ENCODE measurements around the gene RPS6KA2. TPM values are rescaled to one million over a fixed set of nuclear protein-coding genes. Genes with fewer than 3 reads are reported as not detected.

Gene RPS6KA2
- polyA plus RNA-seq, 1 donor, result 12.5 TPM

- 92% methylated on average over 5 of the region's 18 CpGs for WGBS (ENCODE audit: insufficient coverage, low lambda C conversion rate)
- no peak for DNase-seq
- Histone ChIP-seq H3K4me3 (ENCODE audit: low read length) (no peak overlapping the region), H3K27ac (ENCODE audit: low read length) (no peak overlapping the region), H3K4me1 (ENCODE audit: control insufficient read depth, insufficient read depth, low read length) (no peaks in the 10 kb centered on the region), H3K36me3 (ENCODE audit: control insufficient read depth, insufficient read depth, low read length) (no peaks in the 10 kb centered on the region), H3K27me3 (ENCODE audit: control insufficient read depth, insufficient read depth, low read length) (no peaks in the 10 kb centered on the region), H3K9me3 (ENCODE audit: control insufficient read depth, low read depth, low read length) (no peaks in the 10 kb centered on the region)
Observed at GRCh38 chr6:166573511-166574216, 53.4 kb downstream of the RPS6KA2 start.

GRCh38 chr6:166572370-166573261 is 54.4 kb downstream of the RPS6KA2 start:
- peak in 1 of 2 donors; percentile 40 for DNase-seq
- Histone ChIP-seq H3K27me3 (ENCODE audit: control insufficient read depth, insufficient read depth, low read length) (no peaks in the 10 kb centered on the region), H3K9me3 (ENCODE audit: control insufficient read depth, low read depth, low read length) (no peaks in the 10 kb centered on the region), H3K27ac (ENCODE audit: low read length) (peak overlapping the region; percentile 20), H3K4me3 (ENCODE audit: low read length) (no peak overlapping the region), H3K36me3 (ENCODE audit: control insufficient read depth, insufficient read depth, low read length) (no peaks in the 10 kb centered on the region), H3K4me1 (ENCODE audit: control insufficient read depth, insufficient read depth, low read length) (no peaks in the 10 kb centered on the region)
- WGBS (ENCODE audit: insufficient coverage, low lambda C conversion rate), result no CpG with 5 or more reads among the region's 18 CpGs

- no peak overlapping the region for H3K4me3 ChIP-seq (ENCODE audit: low read length)
- H3K36me3 ChIP-seq (ENCODE audit: control insufficient read depth, insufficient read depth, low read length), result no peaks in the 10 kb centered on the region
- no peaks in the 10 kb centered on the region for H3K27me3 ChIP-seq (ENCODE audit: control insufficient read depth, insufficient read depth, low read length)
- H3K4me1 ChIP-seq (ENCODE audit: control insufficient read depth, insufficient read depth, low read length), result no peaks in the 10 kb centered on the region
- WGBS (ENCODE audit: insufficient coverage, low lambda C conversion rate), result 100% methylated on average over 3 of the region's 22 CpGs
- no peaks in the 10 kb centered on the region for H3K9me3 ChIP-seq (ENCODE audit: control insufficient read depth, low read depth, low read length)
- no peak for DNase-seq
- no peak overlapping the region for H3K27ac ChIP-seq (ENCODE audit: low read length)
Observed at GRCh38 chr6:166570929-166571713, 55.9 kb downstream of the RPS6KA2 start.

- Histone ChIP-seq H3K4me1 (ENCODE audit: control insufficient read depth, insufficient read depth, low read length) (no peaks in the 10 kb centered on the region), H3K9me3 (ENCODE audit: control insufficient read depth, low read depth, low read length) (no peaks in the 10 kb centered on the region), H3K27me3 (ENCODE audit: control insufficient read depth, insufficient read depth, low read length) (no peaks in the 10 kb centered on the region), H3K36me3 (ENCODE audit: control insufficient read depth, insufficient read depth, low read length) (no peaks in the 10 kb centered on the region), H3K4me3 (ENCODE audit: low read length) (no peak overlapping the region), H3K27ac (ENCODE audit: low read length) (no peak overlapping the region)
- DNase-seq, result no peak
- WGBS (ENCODE audit: insufficient coverage, low lambda C conversion rate), result no CpG with 5 or more reads among the region's 13 CpGs
Observed at GRCh38 chr6:166569206-166569605, 57.8 kb downstream of the RPS6KA2 start.

GRCh38 chr6:166567813-166568212 is 59.2 kb downstream of the RPS6KA2 start:
- no peak for DNase-seq
- Histone ChIP-seq H3K36me3 (ENCODE audit: control insufficient read depth, insufficient read depth, low read length) (no peaks in the 10 kb centered on the region), H3K4me1 (ENCODE audit: control insufficient read depth, insufficient read depth, low read length) (no peaks in the 10 kb centered on the region), H3K9me3 (ENCODE audit: control insufficient read depth, low read depth, low read length) (no peaks in the 10 kb centered on the region), H3K27ac (ENCODE audit: low read length) (no peak overlapping the region), H3K27me3 (ENCODE audit: control insufficient read depth, insufficient read depth, low read length) (no peaks in the 10 kb centered on the region), H3K4me3 (ENCODE audit: low read length) (no peak overlapping the region)
- WGBS (ENCODE audit: insufficient coverage, low lambda C conversion rate), result 100% methylated on average over 2 of the region's 8 CpGs

- Histone ChIP-seq H3K4me3 (ENCODE audit: low read length) (no peak overlapping the region), H3K27ac (ENCODE audit: low read length) (no peak overlapping the region), H3K4me1 (ENCODE audit: control insufficient read depth, insufficient read depth, low read length) (no peaks in the 10 kb centered on the region), H3K27me3 (ENCODE audit: control insufficient read depth, insufficient read depth, low read length) (no peaks in the 10 kb centered on the region), H3K36me3 (ENCODE audit: control insufficient read depth, insufficient read depth, low read length) (no peaks in the 10 kb centered on the region), H3K9me3 (ENCODE audit: control insufficient read depth, low read depth, low read length) (no peaks in the 10 kb centered on the region)
- DNase-seq, result no peak
- WGBS (ENCODE audit: insufficient coverage, low lambda C conversion rate), result no CpG with 5 or more reads among the region's 8 CpGs
Observed at GRCh38 chr6:166567107-166567506, 59.9 kb downstream of the RPS6KA2 start.

GRCh38 chr6:166566026-166567011 is 60.7 kb downstream of the RPS6KA2 start:
- H3K4me1 ChIP-seq (ENCODE audit: control insufficient read depth, insufficient read depth, low read length), result no peaks in the 10 kb centered on the region
- H3K4me3 ChIP-seq (ENCODE audit: low read length), result no peak overlapping the region
- DNase-seq, result no peak
- no peaks in the 10 kb centered on the region for H3K36me3 ChIP-seq (ENCODE audit: control insufficient read depth, insufficient read depth, low read length)
- H3K9me3 ChIP-seq (ENCODE audit: control insufficient read depth, low read depth, low read length), result no peaks in the 10 kb centered on the region
- no peak overlapping the region for H3K27ac ChIP-seq (ENCODE audit: low read length)
- no CpG with 5 or more reads among the region's 12 CpGs for WGBS (ENCODE audit: insufficient coverage, low lambda C conversion rate)
- no peaks in the 10 kb centered on the region for H3K27me3 ChIP-seq (ENCODE audit: control insufficient read depth, insufficient read depth, low read length)

- WGBS (ENCODE audit: insufficient coverage, low lambda C conversion rate), result 100% methylated on average over 2 of the region's 24 CpGs
Observed at GRCh38 chr6:166565084-166565967, 61.7 kb downstream of the RPS6KA2 start.

GRCh38 chr6:166563805-166564204 is 63.2 kb downstream of the RPS6KA2 start:
- no peaks in the 10 kb centered on the region for H3K36me3 ChIP-seq (ENCODE audit: control insufficient read depth, insufficient read depth, low read length)
- H3K27me3 ChIP-seq (ENCODE audit: control insufficient read depth, insufficient read depth, low read length), result no peaks in the 10 kb centered on the region
- H3K27ac ChIP-seq (ENCODE audit: low read length), result no peak overlapping the region
- H3K4me1 ChIP-seq (ENCODE audit: control insufficient read depth, insufficient read depth, low read length), result no peaks in the 10 kb centered on the region
- no CpG with 5 or more reads among the region's 9 CpGs for WGBS (ENCODE audit: insufficient coverage, low lambda C conversion rate)
- H3K9me3 ChIP-seq (ENCODE audit: control insufficient read depth, low read depth, low read length), result no peaks in the 10 kb centered on the region
- no peak for DNase-seq
- H3K4me3 ChIP-seq (ENCODE audit: low read length), result no peak overlapping the region

More at GRCh38 chr6:166565084-166565967, 61.7 kb downstream of the RPS6KA2 start:
- Histone ChIP-seq H3K36me3 (ENCODE audit: control insufficient read depth, insufficient read depth, low read length) (no peaks in the 10 kb centered on the region), H3K4me3 (ENCODE audit: low read length) (no peak overlapping the region), H3K4me1 (ENCODE audit: control insufficient read depth, insufficient read depth, low read length) (no peaks in the 10 kb centered on the region), H3K27me3 (ENCODE audit: control insufficient read depth, insufficient read depth, low read length) (no peaks in the 10 kb centered on the region), H3K9me3 (ENCODE audit: control insufficient read depth, low read depth, low read length) (no peaks in the 10 kb centered on the region), H3K27ac (ENCODE audit: low read length) (no peak overlapping the region)
- DNase-seq, result no peak
